Stomach (tissue), 4 donors: ENCODE measurements around the gene ZACN.

Source experiments
- POLR2A ChIP-seq, 4 donors: fragments of 450-650 bp; IDR thresholded peaks; one replicate each; pipeline ENCODE4 v1.6.1; 2016; ENCODE audit warnings: antibody characterized with exemption in 4 of 4, control low read depth in 2 of 4, mild to moderate bottlenecking in 1 of 4, moderate library complexity in 1 of 4
- POLR2AphosphoS5 ChIP-seq, 3 donors: sonication (generic); formaldehyde crosslinking; IDR thresholded peaks; one replicate each; pipeline ENCODE4 v1.6.1; 2016; ENCODE audit warnings: antibody characterized with exemption in 3 of 3
- TF ChIP-seq, protein P1 (sequence below), 7 experiments: fragments of 450-650 bp in 4 of 7; fragments of 200-600 bp in 3 of 7; sonication (generic) in 3 of 7; IDR thresholded peaks; one replicate each; pipeline ENCODE4 v1.5.1; 2016 to 2019; ENCODE audit warnings: antibody characterized with exemption in 7 of 7, control low read depth in 2 of 7, mild to moderate bottlenecking in 1 of 7

DNA sequence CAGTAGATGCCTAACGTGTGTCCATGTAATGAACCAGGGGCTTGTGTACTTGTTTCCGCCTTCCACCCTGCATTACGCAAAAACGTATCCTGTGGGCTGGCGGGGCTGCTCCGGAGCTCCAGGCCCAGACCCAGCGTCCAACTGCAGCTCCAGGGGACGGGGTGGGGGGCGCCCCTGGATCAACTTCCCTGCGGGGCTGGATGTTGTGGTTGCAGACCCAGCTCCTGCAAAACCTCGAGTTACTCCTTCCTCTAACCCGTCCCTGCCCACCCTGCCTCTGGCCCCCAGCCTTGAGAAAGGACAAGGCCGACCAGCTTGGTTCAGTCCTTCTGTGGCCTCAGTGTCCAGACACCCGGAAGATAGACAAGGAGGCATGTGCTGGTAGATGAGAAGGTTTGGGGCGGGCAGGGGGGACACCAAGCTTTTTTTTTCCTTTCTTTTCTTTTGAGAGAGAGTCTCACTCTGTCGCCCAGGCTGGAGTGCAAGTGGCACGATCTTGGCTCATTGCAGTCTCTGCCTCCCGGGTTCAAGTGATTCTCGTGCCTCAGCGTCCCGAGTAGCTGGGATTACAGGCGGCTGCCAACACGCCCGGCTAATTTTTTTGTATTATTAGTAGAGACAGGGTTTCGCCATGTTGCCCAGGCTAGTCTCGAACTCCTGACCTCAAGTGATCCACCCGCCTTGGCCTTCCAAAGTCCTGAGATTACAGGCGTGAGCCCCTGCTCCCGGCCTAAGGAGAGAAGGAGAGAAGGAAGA is 25.3 kb downstream of the ZACN start:
- TF ChIP-seq, protein P1, sequence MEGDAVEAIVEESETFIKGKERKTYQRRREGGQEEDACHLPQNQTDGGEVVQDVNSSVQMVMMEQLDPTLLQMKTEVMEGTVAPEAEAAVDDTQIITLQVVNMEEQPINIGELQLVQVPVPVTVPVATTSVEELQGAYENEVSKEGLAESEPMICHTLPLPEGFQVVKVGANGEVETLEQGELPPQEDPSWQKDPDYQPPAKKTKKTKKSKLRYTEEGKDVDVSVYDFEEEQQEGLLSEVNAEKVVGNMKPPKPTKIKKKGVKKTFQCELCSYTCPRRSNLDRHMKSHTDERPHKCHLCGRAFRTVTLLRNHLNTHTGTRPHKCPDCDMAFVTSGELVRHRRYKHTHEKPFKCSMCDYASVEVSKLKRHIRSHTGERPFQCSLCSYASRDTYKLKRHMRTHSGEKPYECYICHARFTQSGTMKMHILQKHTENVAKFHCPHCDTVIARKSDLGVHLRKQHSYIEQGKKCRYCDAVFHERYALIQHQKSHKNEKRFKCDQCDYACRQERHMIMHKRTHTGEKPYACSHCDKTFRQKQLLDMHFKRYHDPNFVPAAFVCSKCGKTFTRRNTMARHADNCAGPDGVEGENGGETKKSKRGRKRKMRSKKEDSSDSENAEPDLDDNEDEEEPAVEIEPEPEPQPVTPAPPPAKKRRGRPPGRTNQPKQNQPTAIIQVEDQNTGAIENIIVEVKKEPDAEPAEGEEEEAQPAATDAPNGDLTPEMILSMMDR (IDR thresholded peaks at IDR 0.05) = no peak
- TF ChIP-seq POLR2A (IDR thresholded peaks at IDR 0.05) (no peak), POLR2AphosphoS5 (IDR thresholded peaks at IDR 0.05) (no peak)
